Measurements from ENCODE around the gene KLRD1.
"Not testable (repeated sequence)": the region's sequence is repeated elsewhere in the genome, so short reads cannot be mapped to it uniquely, and the experiment has no call there.

Gene KLRD1

DNA sequence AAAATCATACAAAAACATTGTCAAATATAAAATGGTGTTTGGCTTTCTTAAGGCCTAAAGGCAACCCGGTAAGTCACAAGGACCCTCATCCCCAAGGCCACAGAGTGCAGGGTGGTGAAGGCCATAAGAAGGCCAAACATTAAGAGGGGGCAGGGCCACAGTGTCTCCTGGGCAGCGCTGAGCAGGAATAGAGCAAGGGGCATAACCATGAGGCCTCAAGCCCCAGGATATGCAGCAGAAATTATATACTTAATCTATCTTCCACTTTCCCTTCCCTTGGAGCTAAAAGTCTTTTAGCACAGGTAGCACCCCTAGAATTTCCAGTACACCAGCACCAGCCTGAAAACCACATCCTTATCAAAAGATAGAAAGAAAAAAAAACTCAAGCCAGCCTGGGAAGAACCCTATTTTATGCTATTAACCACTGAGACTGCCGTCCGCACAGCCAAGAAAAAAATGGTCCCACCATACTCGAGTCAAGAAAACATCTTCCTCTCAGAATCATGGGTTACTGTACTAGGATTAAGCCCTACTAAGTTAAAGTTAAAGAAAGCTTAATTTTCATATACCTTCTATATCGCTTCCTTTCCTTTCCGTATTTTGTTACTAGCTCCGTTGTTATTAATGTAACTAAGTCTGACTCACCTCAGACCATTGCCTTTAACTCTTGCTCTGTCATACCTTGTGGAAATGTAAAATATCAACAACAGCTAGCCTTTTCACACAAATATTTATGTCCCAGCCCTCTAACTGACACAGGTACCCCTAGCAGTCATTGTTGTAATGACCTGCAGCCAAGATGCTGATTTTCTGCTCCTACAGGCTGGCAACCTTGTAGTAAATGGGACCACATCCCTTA is 62.1 kb downstream of the KLRD1 start:
- no peak for DNase-seq

DNA sequence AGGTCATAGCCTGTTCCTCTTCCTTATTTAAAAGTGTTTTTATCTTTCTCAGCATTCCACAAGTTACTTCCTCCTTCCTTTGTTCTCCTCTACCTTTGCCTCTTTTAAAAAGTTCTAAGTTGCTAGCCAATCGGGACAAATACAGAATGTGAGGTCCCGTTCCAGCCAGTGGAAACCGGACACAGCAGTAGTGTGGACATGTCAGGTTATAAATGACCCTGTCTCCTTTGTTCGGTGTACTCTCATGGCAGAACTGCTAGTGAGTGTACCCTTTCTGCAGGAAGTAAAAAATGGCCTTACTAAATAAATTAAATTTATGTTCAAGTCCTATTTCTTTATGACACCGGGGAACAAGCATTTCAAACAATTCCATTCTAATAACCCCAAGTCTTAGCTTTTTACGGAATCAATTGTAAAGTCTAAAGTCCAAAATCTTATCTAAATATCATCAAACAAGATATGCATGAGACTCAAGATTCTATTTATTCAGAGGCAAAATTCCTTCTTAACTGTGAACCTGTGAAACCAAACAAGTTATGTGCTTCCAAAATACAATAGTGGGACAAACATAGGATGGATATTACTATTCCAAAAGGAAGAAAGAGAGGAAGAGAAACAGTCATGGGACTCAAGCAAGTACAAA is 64.3 kb downstream of the KLRD1 start:
- not testable (repeated sequence) for DNase-seq

DNA sequence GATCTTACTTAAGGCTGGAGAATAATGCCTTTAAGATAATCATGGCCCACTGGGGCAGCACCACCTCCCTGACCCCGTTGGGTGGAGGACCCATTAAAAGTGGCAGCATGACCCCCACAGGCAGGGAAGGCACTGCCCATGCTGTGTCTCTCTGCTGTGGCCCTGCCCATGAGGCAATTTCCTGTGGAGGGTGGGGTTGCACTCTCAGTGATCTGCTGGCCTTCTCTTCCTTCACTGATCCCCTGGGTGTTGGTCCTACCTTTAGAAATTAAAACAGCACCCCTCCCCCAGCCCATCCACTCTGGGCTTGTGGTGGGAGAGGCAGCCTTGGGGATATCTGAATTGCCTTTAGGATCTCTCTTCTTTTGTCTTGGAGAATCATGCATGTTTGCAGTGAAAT is 64.9 kb downstream of the KLRD1 start:
- no peak for DNase-seq

DNA sequence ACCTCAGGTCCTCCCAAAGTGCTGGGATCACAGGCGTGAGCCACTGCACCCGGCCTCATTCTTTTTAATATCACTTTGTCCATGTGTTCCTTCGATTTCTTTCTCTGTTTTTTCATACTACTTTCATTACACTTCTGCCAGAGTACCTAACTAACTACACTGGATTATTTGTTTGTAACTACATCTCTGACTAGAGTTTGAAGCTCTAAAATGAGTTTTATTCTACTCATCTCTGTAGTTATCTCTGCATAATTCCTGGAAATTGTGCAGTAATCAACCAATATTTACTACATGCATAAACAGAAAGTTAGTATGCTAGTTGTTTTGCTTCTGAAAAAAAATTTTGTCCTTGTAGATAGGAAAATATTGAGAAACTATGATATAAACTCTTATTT is 67.0 kb downstream of the KLRD1 start:
- DNase-seq, result no peak

DNA sequence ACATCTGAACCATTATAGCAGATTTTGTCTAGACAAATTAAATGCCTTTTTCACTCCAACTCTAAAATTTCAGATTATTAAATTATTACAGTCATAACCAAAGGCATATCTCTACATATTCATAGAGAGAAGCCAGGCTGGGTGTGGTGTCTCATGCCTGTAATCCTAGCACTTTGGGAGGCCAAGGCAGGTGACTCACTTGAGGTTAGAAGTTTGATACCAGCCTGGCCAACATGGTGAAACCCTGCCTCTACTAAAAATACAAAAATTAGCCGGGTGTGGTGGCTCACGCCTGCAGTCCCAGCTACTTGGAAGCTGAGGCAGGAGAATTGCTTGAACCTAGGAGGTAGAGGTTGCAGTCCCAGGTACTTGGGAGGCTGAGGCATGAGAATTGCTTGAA is 71.1 kb downstream of the KLRD1 start:
- DNase-seq, result not testable (repeated sequence)

Data from NCI-H82 (cell line).